Muscle layer of duodenum (tissue), 2 donors: ENCODE data around the gene MAP3K6.

Experiments
- H3K27ac ChIP-seq: one replicate; pipeline ENCODE4 v1.7.0; 2013; ENCODE audit warnings: mild to moderate bottlenecking, low read length
- H3K27me3 ChIP-seq: one replicate; pipeline ENCODE4 v1.7.0; 2013; ENCODE audit warnings: low read depth, mild to moderate bottlenecking, control low read depth, low read length
- H3K36me3 ChIP-seq, 2 donors: one replicate each; pipeline ENCODE4 v1.7.0; 2013; ENCODE audit warnings: low read length in 2 of 2, control low read depth in 1 of 2, mild to moderate bottlenecking in 1 of 2; ENCODE audit not compliant: insufficient read depth in 2 of 2, control insufficient read depth in 1 of 2
- H3K4me1 ChIP-seq, 2 donors: one replicate each; pipeline ENCODE4 v1.7.0; 2013; ENCODE audit warnings: low read length in 2 of 2, mild to moderate bottlenecking in 2 of 2, control low read depth in 1 of 2, moderate library complexity in 1 of 2; ENCODE audit not compliant: insufficient read depth in 2 of 2, control insufficient read depth in 1 of 2
- H3K4me3 ChIP-seq, 2 donors: one replicate each; pipeline ENCODE4 v1.7.0; 2013; ENCODE audit warnings: low read length in 2 of 2, low read depth in 1 of 2, mild to moderate bottlenecking in 1 of 2
- H3K9me3 ChIP-seq, 2 donors: one replicate each; pipeline ENCODE4 v1.7.0; 2013; ENCODE audit warnings: low read length in 2 of 2, control low read depth in 1 of 2, mild to moderate bottlenecking in 1 of 2; ENCODE audit not compliant: control insufficient read depth in 1 of 2
- donor health status: healthy.

Gene MAP3K6

GRCh38 chr1:27403931-27404330, 37.2 kb upstream of the MAP3K6 start:
- H3K4me3 ChIP-seq = peak overlapping the region in 1 of 2 donors; percentile 5
- no peak overlapping the region for H3K27ac ChIP-seq
- no peaks in the 10 kb centered on the region for H3K27me3 ChIP-seq
- H3K36me3 ChIP-seq = peaks cover 18 to 26% of the 10 kb centered on the region in 2 donors
- peaks cover 17 to 64% of the 10 kb centered on the region in 2 donors for H3K4me1 ChIP-seq
- no peaks in the 10 kb centered on the region for H3K9me3 ChIP-seq

GRCh38 chr1:27403065-27403726, 36.4 kb upstream of the MAP3K6 start:
- Histone ChIP-seq H3K9me3 (no peaks in the 10 kb centered on the region), H3K36me3 (peaks cover 12 to 19% of the 10 kb centered on the region in 2 donors), H3K27me3 (no peaks in the 10 kb centered on the region), H3K4me1 (peaks cover 17 to 64% of the 10 kb centered on the region in 2 donors), H3K27ac (peak overlapping the region; percentile 36), H3K4me3 (peak overlapping the region; percentile 1 to 5)

GRCh38 chr1:27402349-27402754, 35.6 kb upstream of the MAP3K6 start:
- no peaks in the 10 kb centered on the region for H3K27me3 ChIP-seq
- H3K9me3 ChIP-seq = no peaks in the 10 kb centered on the region
- peaks cover 17 to 64% of the 10 kb centered on the region in 2 donors for H3K4me1 ChIP-seq
- H3K36me3 ChIP-seq = peaks cover 3 to 11% of the 10 kb centered on the region in 2 donors
- H3K4me3 ChIP-seq = no peak overlapping the region
- H3K27ac ChIP-seq = peak overlapping the region; percentile 36

GRCh38 chr1:27400963-27401341, 34.2 kb upstream of the MAP3K6 start:
- no peaks in the 10 kb centered on the region for H3K27me3 ChIP-seq
- no peak overlapping the region for H3K4me3 ChIP-seq
- no peaks in the 10 kb centered on the region for H3K9me3 ChIP-seq
- H3K36me3 ChIP-seq = peaks cover 0 to 4% of the 10 kb centered on the region in 2 donors
- no peak overlapping the region for H3K27ac ChIP-seq
- peaks cover 17 to 60% of the 10 kb centered on the region in 2 donors for H3K4me1 ChIP-seq

- Histone ChIP-seq H3K27ac (no peak overlapping the region), H3K4me1 (peaks cover 17 to 60% of the 10 kb centered on the region in 2 donors), H3K4me3 (no peak overlapping the region), H3K36me3 (peaks cover 0 to 4% of the 10 kb centered on the region in 2 donors), H3K9me3 (no peaks in the 10 kb centered on the region), H3K27me3 (no peaks in the 10 kb centered on the region)
Observed at GRCh38 chr1:27400082-27400962, 33.6 kb upstream of the MAP3K6 start.

GRCh38 chr1:27399251-27400025, 32.7 kb upstream of the MAP3K6 start:
- Histone ChIP-seq H3K4me1 (peaks cover 17 to 54% of the 10 kb centered on the region in 2 donors), H3K4me3 (no peak overlapping the region), H3K36me3 (peaks cover 0 to 4% of the 10 kb centered on the region in 2 donors), H3K27ac (no peak overlapping the region), H3K9me3 (no peaks in the 10 kb centered on the region), H3K27me3 (no peaks in the 10 kb centered on the region)

- Histone ChIP-seq H3K36me3 (peaks cover 0 to 2% of the 10 kb centered on the region in 2 donors), H3K4me1 (peaks cover 12 to 48% of the 10 kb centered on the region in 2 donors), H3K27ac (no peak overlapping the region), H3K4me3 (no peak overlapping the region), H3K27me3 (no peaks in the 10 kb centered on the region), H3K9me3 (no peaks in the 10 kb centered on the region)
Observed at GRCh38 chr1:27398405-27399149, 31.8 kb upstream of the MAP3K6 start.

GRCh38 chr1:27397749-27398148, 31.0 kb upstream of the MAP3K6 start:
- Histone ChIP-seq H3K4me1 (peaks cover 6 to 40% of the 10 kb centered on the region in 2 donors), H3K27me3 (no peaks in the 10 kb centered on the region), H3K27ac (no peak overlapping the region), H3K4me3 (no peak overlapping the region), H3K36me3 (no peaks in the 10 kb centered on the region), H3K9me3 (no peaks in the 10 kb centered on the region)

GRCh38 chr1:27397110-27397509, 30.3 kb upstream of the MAP3K6 start:
- no peaks in the 10 kb centered on the region for H3K27me3 ChIP-seq
- H3K36me3 ChIP-seq = no peaks in the 10 kb centered on the region
- H3K4me3 ChIP-seq = no peak overlapping the region
- no peaks in the 10 kb centered on the region for H3K9me3 ChIP-seq
- H3K4me1 ChIP-seq = peaks cover 0 to 35% of the 10 kb centered on the region in 2 donors
- no peak overlapping the region for H3K27ac ChIP-seq

GRCh38 chr1:27395441-27396195, 28.9 kb upstream of the MAP3K6 start:
- Histone ChIP-seq H3K4me1 (peaks cover 7 to 35% of the 10 kb centered on the region in 2 donors), H3K36me3 (no peaks in the 10 kb centered on the region), H3K4me3 (no peak overlapping the region), H3K27ac (no peak overlapping the region), H3K9me3 (no peaks in the 10 kb centered on the region), H3K27me3 (no peaks in the 10 kb centered on the region)
